A549 (cell line): Measurements from ENCODE around the gene HASPIN. TPM values are rescaled to one million over a fixed set of nuclear protein-coding genes. Genes with fewer than 3 reads are reported as not detected.

ENCODE experiments used
- ATAC-seq, 2 experiments: fragments of 200-7000 bp in 1 of 2; fragments of >200 bp in 1 of 2; cut with Nextera tagmentation in 1 of 2; cut with Tn5 transposase in 1 of 2; 3 replicates each; pipeline versions ENCODE4 v1.8.0 to v1.9.1; 2018 to 2020; ENCODE audit warnings: mild to moderate bottlenecking in 1 of 2, moderate library complexity in 1 of 2
- CTCF ChIA-PET: fragments of 300-600 bp; sonication (Branson Sonifier 250); formaldehyde crosslinking; extraction: SDS; loops from one replicate; lab custom pipeline; 2021; ENCODE audit warnings: antibody characterized with exemption, inconsistent platforms; lab: Yijun Ruan, JAX
- POLR2A ChIA-PET: fragments of 350-600 bp; formaldehyde crosslinking; extraction: SDS; loops from one replicate; lab custom pipeline; 2021; ENCODE audit warnings: antibody characterized with exemption, inconsistent platforms; lab: Yijun Ruan, JAX
- DNase-seq, 2 experiments: peaks; one replicate each; pipeline versions ENCODE4 v3.0.0 to v3.0.0-alpha.2; 2011 to 2016; ENCODE audit warnings: low read depth in 1 of 2, low spot score in 1 of 2
- FAIRE-seq: peaks from 2 replicates; lab custom pipeline; 2011; peaks lifted over from hg19 to GRCh38; lab: Jason Lieb, UNC
- H3K27ac ChIP-seq, 2 experiments: fragments of >200 bp; sonication (Bioruptor Twin); formaldehyde crosslinking; 3 replicates each; pipeline ENCODE4 v1.5.1; 2016 to 2017
- H3K4me1 ChIP-seq: fragments of >200 bp; sonication (Bioruptor Twin); formaldehyde crosslinking; 3 replicates; pipeline ENCODE4 v1.6.1; 2016
- H3K4me2 ChIP-seq: fragments of >200 bp; sonication (Bioruptor Twin); formaldehyde crosslinking; 3 replicates; pipeline ENCODE4 v1.6.1; 2016
- H3K4me3 ChIP-seq: fragments of >200 bp; sonication (Bioruptor Twin); formaldehyde crosslinking; 3 replicates; pipeline ENCODE4 v1.5.1; 2016
- H3K9me3 ChIP-seq: fragments of >200 bp; sonication (Bioruptor Twin); formaldehyde crosslinking; 3 replicates; pipeline ENCODE4 v1.6.1; 2016
- BCL3 ChIP-seq: fragments of >200 bp; sonication (Bioruptor Twin); formaldehyde crosslinking; IDR thresholded peaks from 3 replicates; pipeline ENCODE4 v1.6.1; 2016
- CHD2 ChIP-seq: fragments of 150-350 bp; IDR thresholded peaks from 2 replicates; pipeline ENCODE4 v1.6.1; 2014; ENCODE audit warnings: low read length; ENCODE audit not compliant: partially characterized antibody
- E2F6 ChIP-seq: IDR thresholded peaks from 2 replicates; pipeline ENCODE4 v1.6.1; 2012; ENCODE audit warnings: low read depth, borderline replicate concordance
- EHF ChIP-seq: fragments of 250-450 bp; sonication (Bioruptor Pico); IDR thresholded peaks from 2 replicates; pipeline ENCODE4 v1.5.0; 2020; ENCODE audit warnings: mild to moderate bottlenecking
- EHMT2 ChIP-seq: fragments of 200-600 bp; sonication (generic); IDR thresholded peaks from 2 replicates; pipeline ENCODE4 v1.6.1; 2016; ENCODE audit warnings: antibody characterized with exemption, low read depth, mild to moderate bottlenecking, moderate library complexity
- FOSL2 ChIP-seq, 2 experiments: fragments of 450-650 bp in 1 of 2; fragments of >200 bp in 1 of 2; sonication (Bioruptor Twin) in 1 of 2; formaldehyde crosslinking; IDR thresholded peaks; 2 replicates each; pipeline versions ENCODE4 v1.5.0 to v1.6.1; 2016 to 2020; ENCODE audit warnings: mild to moderate bottlenecking in 1 of 2, moderate library complexity in 1 of 2
- HEYL ChIP-seq: fragments of 250-450 bp; sonication (Bioruptor Pico); IDR thresholded peaks from 2 replicates; pipeline ENCODE4 v1.8.0; 2021; ENCODE audit warnings: mild to moderate bottlenecking, moderate library complexity
- JUNB ChIP-seq: fragments of >200 bp; sonication (Bioruptor Twin); formaldehyde crosslinking; IDR thresholded peaks from 2 replicates; pipeline ENCODE4 v1.6.1; 2016
- MAZ ChIP-seq: fragments of 150-350 bp; IDR thresholded peaks from 2 replicates; pipeline ENCODE4 v1.6.1; 2014; ENCODE audit warnings: antibody characterized with exemption, low read depth, low read length, borderline replicate concordance
- PHF8 ChIP-seq: fragments of 200-600 bp; sonication (generic); IDR thresholded peaks from 2 replicates; pipeline ENCODE4 v1.6.1; 2016; ENCODE audit warnings: low read depth, mild to moderate bottlenecking, antibody characterized with exemption, moderate library complexity, borderline replicate concordance
- POLR2A ChIP-seq: IDR thresholded peaks from 2 replicates; pipeline ENCODE4 v1.6.1; 2012; ENCODE audit warnings: mild to moderate bottlenecking, low read length
- POLR2AphosphoS2 ChIP-seq: conservative IDR thresholded peaks from 2 replicates; pipeline ENCODE4 v1.6.1; 2012; ENCODE audit warnings: low read length, improper control_type of control experiment, inconsistent platforms
- RFX5 ChIP-seq: fragments of 450-650 bp; IDR thresholded peaks from 2 replicates; pipeline ENCODE4 v1.7.1; 2014; ENCODE audit warnings: antibody characterized with exemption, mild to moderate bottlenecking, moderate library complexity
- RNF2 ChIP-seq: fragments of 200-600 bp; sonication (generic); IDR thresholded peaks from 2 replicates; pipeline ENCODE4 v1.6.1; 2016; ENCODE audit warnings: low read depth, mild to moderate bottlenecking, antibody characterized with exemption, moderate library complexity, borderline replicate concordance
- SMC3 ChIP-seq: fragments of >200 bp; sonication (Bioruptor Twin); formaldehyde crosslinking; IDR thresholded peaks from 3 replicates; pipeline ENCODE4 v1.6.1; 2018; ENCODE audit warnings: inconsistent platforms
- SREBF2 ChIP-seq: fragments of 450-650 bp; IDR thresholded peaks from 2 replicates; pipeline ENCODE4 v1.6.1; 2014; ENCODE audit warnings: mild to moderate bottlenecking, moderate library complexity
- TFCP2L1 ChIP-seq: fragments of 250-450 bp; sonication (Bioruptor Pico); IDR thresholded peaks from 2 replicates; pipeline ENCODE4 v1.5.0; 2021; ENCODE audit warnings: mild to moderate bottlenecking
- ZC3H11A ChIP-seq: fragments of 450-650 bp; IDR thresholded peaks from 2 replicates; pipeline ENCODE4 v1.6.1; 2014; ENCODE audit warnings: antibody characterized with exemption, mild to moderate bottlenecking
- whole genome bisulfite sequencing: methylation state at CpG from one replicate; pipeline ENCODE4 v1.1.6; 2017; ENCODE audit errors: missing lambda C conversion rate; 5-methylcytosine and 5-hydroxymethylcytosine counted together
- polyA plus RNA-seq, 4 experiments: library from polyadenylated mRNA; depleted of rRNA in 3 of 4; stranded (reverse); fragments of >200 nt; fragmentation: RNase III in 1 of 4; extraction: RNeasy Plus Mini Kit Qiagen cat#74134 plus additional on column Dnase treatment in 1 of 4; gene quantifications; 2 replicates in 3 of 4; 3 replicates in 1 of 4; pipeline ENCODE4 v1.2.3, GENCODE V29; 2011 to 2017
- TF ChIP-seq, protein P1 (sequence below): IDR thresholded peaks from 2 replicates; pipeline ENCODE4 v1.6.1; 2012
- TF ChIP-seq, protein P2 (sequence below): fragments of 150-350 bp; IDR thresholded peaks from 2 replicates; pipeline ENCODE4 v1.6.1; 2014; ENCODE audit warnings: low read depth, mild to moderate bottlenecking, low read length
- TF ChIP-seq, protein P3 (sequence below): fragments of 250-450 bp; sonication (Bioruptor Pico); IDR thresholded peaks from 2 replicates; pipeline ENCODE4 v1.5.0; 2020; ENCODE audit warnings: low read depth, mild to moderate bottlenecking, moderate library complexity

Gene HASPIN
- polyA plus RNA-seq, 2 of the 4 experiments (the other 2 are of a cell fraction), result 8.7 to 11.5 TPM

- no peak overlapping the region for H3K4me2 ChIP-seq
- TF ChIP-seq ZC3H11A (no peak), EHMT2 (no peak), JUNB (no peak), SREBF2 (no peak), PHF8 (no peak), TFCP2L1 (no peak), MAZ (no peak), FOSL2 (IDR thresholded peaks at IDR 0.05) (no peak), FOSL2 (CRISPR knock-in tag; IDR thresholded peaks at IDR 0.05) (no peak), CHD2 (no peak), BCL3 (no peak), RNF2 (no peak), E2F6 (no peak), POLR2AphosphoS2 (no peak), SMC3 (no peak), RFX5 (no peak), POLR2A (no peak)
- TF ChIP-seq, protein P1, sequence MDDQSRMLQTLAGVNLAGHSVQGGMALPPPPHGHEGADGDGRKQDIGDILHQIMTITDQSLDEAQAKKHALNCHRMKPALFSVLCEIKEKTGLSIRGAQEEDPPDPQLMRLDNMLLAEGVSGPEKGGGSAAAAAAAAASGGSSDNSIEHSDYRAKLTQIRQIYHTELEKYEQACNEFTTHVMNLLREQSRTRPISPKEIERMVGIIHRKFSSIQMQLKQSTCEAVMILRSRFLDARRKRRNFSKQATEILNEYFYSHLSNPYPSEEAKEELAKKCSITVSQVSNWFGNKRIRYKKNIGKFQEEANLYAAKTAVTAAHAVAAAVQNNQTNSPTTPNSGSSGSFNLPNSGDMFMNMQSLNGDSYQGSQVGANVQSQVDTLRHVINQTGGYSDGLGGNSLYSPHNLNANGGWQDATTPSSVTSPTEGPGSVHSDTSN, result no peak
- TF ChIP-seq, protein P2, sequence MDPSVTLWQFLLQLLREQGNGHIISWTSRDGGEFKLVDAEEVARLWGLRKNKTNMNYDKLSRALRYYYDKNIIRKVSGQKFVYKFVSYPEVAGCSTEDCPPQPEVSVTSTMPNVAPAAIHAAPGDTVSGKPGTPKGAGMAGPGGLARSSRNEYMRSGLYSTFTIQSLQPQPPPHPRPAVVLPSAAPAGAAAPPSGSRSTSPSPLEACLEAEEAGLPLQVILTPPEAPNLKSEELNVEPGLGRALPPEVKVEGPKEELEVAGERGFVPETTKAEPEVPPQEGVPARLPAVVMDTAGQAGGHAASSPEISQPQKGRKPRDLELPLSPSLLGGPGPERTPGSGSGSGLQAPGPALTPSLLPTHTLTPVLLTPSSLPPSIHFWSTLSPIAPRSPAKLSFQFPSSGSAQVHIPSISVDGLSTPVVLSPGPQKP, result no peak
- TF ChIP-seq, protein P3, sequence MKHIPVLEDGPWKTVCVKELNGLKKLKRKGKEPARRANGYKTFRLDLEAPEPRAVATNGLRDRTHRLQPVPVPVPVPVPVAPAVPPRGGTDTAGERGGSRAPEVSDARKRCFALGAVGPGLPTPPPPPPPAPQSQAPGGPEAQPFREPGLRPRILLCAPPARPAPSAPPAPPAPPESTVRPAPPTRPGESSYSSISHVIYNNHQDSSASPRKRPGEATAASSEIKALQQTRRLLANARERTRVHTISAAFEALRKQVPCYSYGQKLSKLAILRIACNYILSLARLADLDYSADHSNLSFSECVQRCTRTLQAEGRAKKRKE, result no peak
- POLR2A ChIA-PET, result interaction anchor here (1.7 kb wide), 1 partner anchor 29 kb away, joined by 10 read pairs; the partner anchor contains the start of genes EMC6 and TAX1BP3
- 81% methylated on average over 8 of the region's 12 CpGs for WGBS
- no peak overlapping the region for H3K27ac ChIP-seq
- CTCF ChIA-PET, result interaction anchor here (1.2 to 2.1 kb wide), 3 partner anchors 14 to 26 kb away, joined by 3 to 6 read pairs (median 5); partner anchors contain the start of gene HASPIN
- peaks cover 12% of the 10 kb centered on the region for H3K9me3 ChIP-seq
- DNase-seq, result no peak
- peaks cover 8% of the 10 kb centered on the region; the same call in 2 of the 3 replicates for H3K4me1 ChIP-seq
- no peak for ATAC-seq
- H3K4me3 ChIP-seq, result no peak overlapping the region
- no peak for FAIRE-seq
Observed at GRCh38 chr17:3697103-3697476, 26.6 kb upstream of the HASPIN start.

GRCh38 chr17:3698139-3698538 lies 25.6 kb upstream of the HASPIN start:
- TF ChIP-seq PHF8 (no peak), HEYL (CRISPR knock-in tag) (no peak), EHF (CRISPR knock-in tag) (no peak), CHD2 (no peak)
- peaks cover 12% of the 10 kb centered on the region for H3K9me3 ChIP-seq
- POLR2A ChIA-PET, result no interaction called here
- CTCF ChIA-PET, result interaction anchor here (0.7 to 1.6 kb wide), 3 partner anchors 10 to 580 kb away, joined by 3 to 4 read pairs (median 3); no protein-coding TSS in a partner anchor
- no peak overlapping the region for H3K4me2 ChIP-seq
- no peak for ATAC-seq
- H3K27ac ChIP-seq, result no peak overlapping the region
- no peak overlapping the region for H3K4me3 ChIP-seq
- no peak for DNase-seq
- WGBS, result 78% methylated on average over 4 of the region's 4 CpGs
- no peak for FAIRE-seq
- H3K4me1 ChIP-seq, result peaks cover 8% of the 10 kb centered on the region; the same call in 2 of the 3 replicates
